HG03103 (cell line): Measurements from ENCODE around the gene LINC01488.

ENCODE experiments used
- ATAC-seq: cut with Tn5 transposase; IDR thresholded peaks from one replicate; pipeline ENCODE4 v1.9.1; 2021; ENCODE audit warnings: low read depth; ENCODE audit not compliant: unreplicated experiment

LINC01488 gene

GRCh38 chr11:69475141-69475865 is 6.2 kb upstream of the LINC01488 start:
- ATAC-seq, result no peak

GRCh38 chr11:69475866-69476471 is 5.5 kb upstream of the LINC01488 start:
- no peak for ATAC-seq

- no peak for ATAC-seq
These were observed 4.9 kb upstream of the LINC01488 start for GRCh38 chr11:69476509-69476961.

- ATAC-seq, result no peak
These were observed 4.4 kb upstream of the LINC01488 start for GRCh38 chr11:69477086-69477485.

- no peak for ATAC-seq
These were observed 1.7 kb upstream of the LINC01488 start for GRCh38 chr11:69479591-69480271.

GRCh38 chr11:69480547-69481392 is 693 bp upstream of the LINC01488 start:
- ATAC-seq, result no peak

GRCh38 chr11:69482322-69482721 is 859 bp downstream of the LINC01488 start:
- no peak for ATAC-seq

- ATAC-seq, result no peak
These were observed 1.7 kb downstream of the LINC01488 start for GRCh38 chr11:69483170-69483569.

GRCh38 chr11:69483691-69484426 is 2.4 kb downstream of the LINC01488 start:
- ATAC-seq, result no peak

- ATAC-seq, result no peak
These were observed 3.2 kb downstream of the LINC01488 start for GRCh38 chr11:69484427-69485259.

- no peak for ATAC-seq
These were observed 4.0 kb downstream of the LINC01488 start for GRCh38 chr11:69485337-69486041.

GRCh38 chr11:69486056-69486772 is 4.8 kb downstream of the LINC01488 start:
- ATAC-seq, result no peak

- no peak for ATAC-seq
These were observed 5.4 kb downstream of the LINC01488 start for GRCh38 chr11:69486773-69487291.

GRCh38 chr11:69487391-69487790 is 5.9 kb downstream of the LINC01488 start:
- no peak for ATAC-seq

- no peak for ATAC-seq
These were observed 6.5 kb downstream of the LINC01488 start for GRCh38 chr11:69487849-69488542.

- no peak for ATAC-seq
These were observed 7.1 kb downstream of the LINC01488 start for GRCh38 chr11:69488543-69488940.
